Stimulated activated CD4-positive, alpha-beta T cell treated with anti-CD3 and anti-CD28 coated beads, Interleukin-15, amount 100 ng/mL, for 48 hours (primary cell): ENCODE measurements around the gene ATP5PD.
"Not testable (repeated sequence)": the region's sequence is repeated elsewhere in the genome, so short reads cannot be mapped to it uniquely, and the experiment has no call there.

ENCODE experiments used
- DNase-seq, 2 donors: peaks; one replicate each; pipeline ENCODE4 v3.0.0-alpha.2; 2020; ENCODE audit warnings: low read depth in 2 of 2

Gene ATP5PD

GRCh38 chr17:75059369-75060345 lies 12.9 kb upstream of the ATP5PD start:
- DNase-seq = no peak

- DNase-seq = no peak
These were observed 5.2 kb upstream of the ATP5PD start for GRCh38 chr17:75051941-75052340.

GRCh38 chr17:75049706-75050105 lies 2.9 kb upstream of the ATP5PD start:
- no peak for DNase-seq

GRCh38 chr17:75049057-75049456 lies 2.3 kb upstream of the ATP5PD start:
- DNase-seq = no peak

- DNase-seq = no peak
These were observed 1.6 kb upstream of the ATP5PD start for GRCh38 chr17:75048249-75048878.

- no peak for DNase-seq
These were observed 779 bp upstream of the ATP5PD start for GRCh38 chr17:75047398-75048098.

GRCh38 chr17:75045946-75046406 lies 793 bp downstream of the ATP5PD start:
- not testable (repeated sequence) for DNase-seq

DNA sequence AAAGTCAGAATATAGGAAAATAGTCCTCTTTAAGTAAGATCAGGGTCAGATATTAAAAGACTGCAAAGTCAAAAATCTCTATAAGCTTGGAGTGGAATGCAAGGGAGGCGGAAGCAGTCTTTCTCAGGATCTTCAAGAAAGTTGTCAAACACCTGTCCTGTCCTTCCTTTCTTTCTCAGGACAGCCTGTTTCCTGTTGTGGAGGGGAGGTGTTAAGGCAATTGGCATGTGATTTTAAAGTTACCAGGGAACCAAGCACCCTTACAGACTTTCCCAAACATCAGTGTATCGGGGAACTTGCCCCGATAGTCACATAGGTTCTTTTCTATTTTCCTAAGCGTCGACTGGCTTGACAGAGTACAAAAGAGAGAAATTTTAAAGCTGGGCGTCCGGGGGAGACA lies 2.1 kb downstream of the ATP5PD start:
- no peak for DNase-seq

DNA sequence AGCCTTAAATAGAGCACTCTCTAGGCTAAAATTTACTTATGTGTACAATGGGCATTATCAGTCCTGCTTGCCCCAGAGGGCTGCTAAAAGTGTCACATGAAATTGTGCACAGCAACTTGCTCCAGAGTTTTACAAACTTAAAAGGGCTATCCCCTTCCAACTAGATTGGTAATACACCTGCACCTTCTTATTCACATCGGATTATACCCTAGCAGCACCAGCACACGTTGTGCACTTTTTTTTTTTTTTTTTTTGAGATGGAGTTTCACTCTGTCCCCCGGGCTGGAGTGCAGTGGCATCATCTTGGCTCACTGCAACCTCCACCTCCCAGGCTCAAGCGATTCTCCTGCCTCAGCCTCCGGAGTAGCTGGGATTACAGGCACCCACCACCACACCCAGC lies 3.0 kb downstream of the ATP5PD start:
- DNase-seq = not testable (repeated sequence)

GRCh38 chr17:75041656-75042280 lies 5.0 kb downstream of the ATP5PD start:
- no peak for DNase-seq

GRCh38 chr17:75039238-75039637 lies 7.5 kb downstream of the ATP5PD start:
- no peak for DNase-seq

GRCh38 chr17:75036643-75037268 lies 10.0 kb downstream of the ATP5PD start:
- DNase-seq = peak; percentile 66 to 74

GRCh38 chr17:75034236-75034908 lies 12.4 kb downstream of the ATP5PD start:
- peak; percentile 87 to 93 for DNase-seq

- peak; percentile 87 to 89 for DNase-seq
These were observed 13.2 kb downstream of the ATP5PD start for GRCh38 chr17:75033346-75034235.

DNA sequence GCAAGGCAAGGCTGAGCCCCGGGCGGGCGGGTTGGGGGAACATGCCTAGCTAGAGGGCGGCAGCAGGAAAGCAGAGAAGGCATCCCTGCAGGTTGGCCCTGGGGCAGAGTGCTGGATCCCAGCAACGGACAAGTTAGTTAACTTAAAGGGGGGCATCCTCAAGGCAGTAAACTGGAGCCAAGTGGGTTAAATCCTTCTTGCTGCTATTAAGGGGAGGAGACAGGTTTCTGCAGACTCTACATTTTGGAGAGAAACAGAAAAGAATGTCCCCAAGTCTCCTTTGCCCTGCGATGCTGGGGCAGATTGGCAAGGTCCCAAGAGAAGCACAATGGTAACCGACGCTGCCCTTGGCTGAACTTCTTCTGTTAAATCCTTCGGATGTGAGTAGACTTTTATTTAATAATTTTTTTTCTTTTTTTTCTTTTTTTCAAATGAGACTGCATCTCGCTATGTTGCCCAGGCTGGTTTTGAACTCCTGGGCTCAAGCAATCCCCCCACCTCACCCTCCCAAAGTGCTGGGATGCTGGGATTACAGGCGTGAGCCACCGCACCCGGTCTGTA lies 14.0 kb downstream of the ATP5PD start:
- no peak for DNase-seq

GRCh38 chr17:75031972-75032719 lies 14.6 kb downstream of the ATP5PD start:
- DNase-seq = peak in 1 of 2 donors; percentile 36

- DNase-seq = no peak
These were observed 16.6 kb downstream of the ATP5PD start for GRCh38 chr17:75030161-75030560.

GRCh38 chr17:75026650-75027049 lies 20.1 kb downstream of the ATP5PD start:
- DNase-seq = not testable (repeated sequence)

- DNase-seq = not testable (repeated sequence)
These were observed 21.4 kb downstream of the ATP5PD start for GRCh38 chr17:75025398-75025734.
